Fibroblast of skin of left biceps (primary cell): Measurements from ENCODE around the gene YIPF2.

Source experiments
- DNase-seq, 2 experiments: peaks; one replicate each; pipeline ENCODE4 v3.0.0-alpha.2; 2013; ENCODE audit warnings: low read depth in 2 of 2

Gene YIPF2

GRCh38 chr19:10876459-10877240, 51.8 kb downstream of the YIPF2 start:
- no peak for DNase-seq

GRCh38 chr19:10874024-10874423, 54.4 kb downstream of the YIPF2 start:
- DNase-seq = no peak

DNA sequence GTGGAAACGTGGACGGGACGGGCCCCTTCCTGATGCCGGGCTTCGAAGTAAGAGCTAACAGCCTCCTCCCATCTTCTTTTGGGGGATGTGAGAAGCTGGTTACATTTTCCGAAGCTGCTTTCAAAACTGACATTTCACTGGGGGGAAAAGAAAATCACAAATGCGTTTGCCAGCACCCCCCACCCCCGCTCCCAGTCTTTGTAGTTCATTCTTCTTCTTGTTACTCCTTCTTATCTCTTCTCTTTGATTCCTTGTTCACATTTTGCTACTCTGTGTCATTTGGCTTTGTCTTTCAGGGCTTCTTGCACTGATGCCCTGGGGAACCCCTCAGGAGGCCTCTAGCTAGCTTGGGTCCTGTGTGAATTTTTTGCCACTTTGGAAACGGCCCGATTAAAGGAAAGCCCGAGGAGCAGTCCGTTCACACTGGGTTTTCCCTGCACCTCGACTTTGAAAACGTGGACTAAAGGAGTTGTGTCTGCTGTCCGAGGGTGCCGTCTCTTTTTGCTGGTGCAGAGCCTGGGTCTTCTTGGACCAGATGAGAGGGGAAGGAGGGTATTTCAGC, 55.8 kb downstream of the YIPF2 start:
- no peak for DNase-seq
